SU-DHL-6 (cell line): ENCODE results near the gene VAV3.

Experiments used
- H2AFZ ChIP-seq: fragments of 200-600 bp; sonication (generic); 2 replicates; pipeline ENCODE4 v1.6.1; 2014; ENCODE audit warnings: low read depth, mild to moderate bottlenecking, moderate library complexity, mixed read lengths, antibody characterized with exemption, low read length; ENCODE audit not compliant: severe bottlenecking
- H3F3A ChIP-seq: fragments of 200-600 bp; shearing (Covaris generic); 2 replicates; pipeline ENCODE4 v1.6.0; 2016; ENCODE audit warnings: antibody characterized with exemption, mild to moderate bottlenecking; ENCODE audit not compliant: insufficient read depth
- H3K27ac ChIP-seq: fragments of 200-600 bp; sonication (generic); 2 replicates; pipeline ENCODE4 v1.5.1; 2016; ENCODE audit warnings: low read depth, mild to moderate bottlenecking, low read length, moderate library complexity, mixed read lengths
- H3K27me3 ChIP-seq: fragments of 200-600 bp; sonication (generic), shearing (Covaris generic); 2 replicates; pipeline ENCODE4 v1.6.0; 2014; ENCODE audit warnings: mild to moderate bottlenecking, low read length
- H3K36me3 ChIP-seq: fragments of 200-600 bp; sonication (generic); 2 replicates; pipeline ENCODE4 v1.6.1; 2014; ENCODE audit warnings: mild to moderate bottlenecking, low read length, mixed read lengths
- H3K4me2 ChIP-seq: fragments of 300-600, 200-600 bp; shearing (Covaris generic), sonication (generic); 2 replicates; pipeline ENCODE4 v1.6.0; 2014; ENCODE audit warnings: low read length, low read depth, mild to moderate bottlenecking; ENCODE audit not compliant: poor library complexity, severe bottlenecking
- H3K4me3 ChIP-seq: fragments of 200-600 bp; sonication (generic); 2 replicates; pipeline ENCODE4 v1.5.1; 2014; ENCODE audit warnings: antibody characterized with exemption, low read length, mild to moderate bottlenecking, mixed read lengths; ENCODE audit not compliant: insufficient read depth, poor library complexity, severe bottlenecking
- H3K79me2 ChIP-seq: fragments of 200-600 bp; sonication (generic); 2 replicates; pipeline ENCODE4 v1.6.1; 2014; ENCODE audit warnings: mild to moderate bottlenecking, low read length, moderate library complexity; ENCODE audit not compliant: insufficient read depth
- H3K9ac ChIP-seq: fragments of 200-600 bp; sonication (generic); 2 replicates; pipeline ENCODE4 v1.7.0; 2014; ENCODE audit warnings: mild to moderate bottlenecking, low read length
- H3K9me2 ChIP-seq: fragments of 200-600 bp; sonication (generic); replicated peaks from 2 replicates; pipeline ENCODE4 v1.6.1; 2014; ENCODE audit warnings: low read length; ENCODE audit not compliant: insufficient read depth
- H3K9me3 ChIP-seq: fragments of 200-600 bp; sonication (generic); 2 replicates; pipeline ENCODE4 v1.6.1; 2014; ENCODE audit warnings: low read length, mixed read lengths; ENCODE audit not compliant: insufficient read depth
- H4K20me1 ChIP-seq: fragments of 200-600 bp; sonication (generic); 2 replicates; pipeline ENCODE4 v1.6.1; 2014; ENCODE audit warnings: low read depth, mild to moderate bottlenecking, antibody characterized with exemption, low read length, moderate library complexity, mixed read lengths
- EZH2phosphoT487 ChIP-seq: fragments of 200-600 bp; sonication (generic), shearing (Covaris generic); conservative IDR thresholded peaks from 2 replicates; pipeline ENCODE4 v1.6.1; 2018; ENCODE audit warnings: mild to moderate bottlenecking, antibody characterized with exemption, low read length, moderate library complexity, mixed read lengths
- TF ChIP-seq, protein P1 (sequence below): fragments of 200-600 bp; sonication (generic); IDR thresholded peaks from one replicate; pipeline ENCODE4 v1.5.1; 2017; ENCODE audit warnings: antibody characterized with exemption, mild to moderate bottlenecking, low read length, moderate library complexity; ENCODE audit not compliant: insufficient read depth, poor library complexity, severe bottlenecking

Gene VAV3

DNA sequence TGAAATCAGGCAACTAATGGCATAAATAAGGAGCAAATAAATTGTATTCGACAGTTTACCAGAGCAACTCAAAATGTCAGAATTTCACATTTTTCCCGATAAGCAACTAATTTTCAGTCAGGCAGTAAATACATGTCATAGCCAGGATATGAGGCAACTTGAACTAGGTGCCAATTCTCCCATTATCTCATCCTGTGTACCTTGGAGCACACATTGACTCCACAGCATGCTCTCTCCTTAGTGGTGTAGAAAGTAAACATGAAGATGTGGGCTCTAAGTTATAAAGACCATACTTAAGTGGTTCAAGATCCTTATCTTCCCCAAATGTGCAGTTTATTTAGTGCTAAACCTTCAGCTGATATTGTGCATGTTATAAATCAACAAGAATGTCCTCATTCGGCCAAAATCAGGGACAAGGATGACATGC, 197.8 kb downstream of the VAV3 start:
- H3K79me2 ChIP-seq, result no peaks in the 10 kb centered on the region
- H3F3A ChIP-seq, result no peaks in the 10 kb centered on the region
- TF ChIP-seq, protein P1, sequence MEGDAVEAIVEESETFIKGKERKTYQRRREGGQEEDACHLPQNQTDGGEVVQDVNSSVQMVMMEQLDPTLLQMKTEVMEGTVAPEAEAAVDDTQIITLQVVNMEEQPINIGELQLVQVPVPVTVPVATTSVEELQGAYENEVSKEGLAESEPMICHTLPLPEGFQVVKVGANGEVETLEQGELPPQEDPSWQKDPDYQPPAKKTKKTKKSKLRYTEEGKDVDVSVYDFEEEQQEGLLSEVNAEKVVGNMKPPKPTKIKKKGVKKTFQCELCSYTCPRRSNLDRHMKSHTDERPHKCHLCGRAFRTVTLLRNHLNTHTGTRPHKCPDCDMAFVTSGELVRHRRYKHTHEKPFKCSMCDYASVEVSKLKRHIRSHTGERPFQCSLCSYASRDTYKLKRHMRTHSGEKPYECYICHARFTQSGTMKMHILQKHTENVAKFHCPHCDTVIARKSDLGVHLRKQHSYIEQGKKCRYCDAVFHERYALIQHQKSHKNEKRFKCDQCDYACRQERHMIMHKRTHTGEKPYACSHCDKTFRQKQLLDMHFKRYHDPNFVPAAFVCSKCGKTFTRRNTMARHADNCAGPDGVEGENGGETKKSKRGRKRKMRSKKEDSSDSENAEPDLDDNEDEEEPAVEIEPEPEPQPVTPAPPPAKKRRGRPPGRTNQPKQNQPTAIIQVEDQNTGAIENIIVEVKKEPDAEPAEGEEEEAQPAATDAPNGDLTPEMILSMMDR, result no peak
- no peak for TF ChIP-seq EZH2phosphoT487
- H3K36me3 ChIP-seq, result peaks cover 4% of the 10 kb centered on the region; the same call in 1 of the 2 replicates
- no peak overlapping the region for H3K27ac ChIP-seq
- no peak overlapping the region for H3K9ac ChIP-seq
- H3K27me3 ChIP-seq, result no peaks in the 10 kb centered on the region
- H3K9me2 ChIP-seq, result no peaks in the 10 kb centered on the region
- H3K4me3 ChIP-seq, result no peak overlapping the region
- no peaks in the 10 kb centered on the region for H3K9me3 ChIP-seq
- H3K4me2 ChIP-seq, result no peak overlapping the region
- no peak overlapping the region for H2AFZ ChIP-seq
- no peaks in the 10 kb centered on the region for H4K20me1 ChIP-seq

DNA sequence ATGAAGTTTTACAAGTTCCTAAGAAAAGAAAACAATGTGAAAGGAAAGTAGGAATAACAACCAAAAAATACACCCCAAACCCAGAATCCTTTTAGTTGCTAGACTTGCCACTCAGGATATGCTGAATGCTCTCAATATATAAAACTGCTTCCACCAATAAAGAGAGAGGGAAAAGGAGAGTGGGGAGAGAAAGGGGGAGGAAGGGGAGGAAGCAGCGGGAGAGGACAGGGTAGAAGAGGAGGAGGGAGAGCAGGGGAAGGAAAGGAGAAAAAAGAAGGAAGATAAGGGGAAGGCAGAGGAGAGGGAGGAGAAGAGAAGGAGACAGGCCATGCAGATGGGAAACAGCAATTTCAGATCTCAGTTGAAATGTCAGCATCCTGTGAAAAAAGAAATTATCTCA, 198.4 kb downstream of the VAV3 start:
- Histone ChIP-seq H2AFZ (no peak overlapping the region), H3K9me2 (no peaks in the 10 kb centered on the region), H4K20me1 (no peaks in the 10 kb centered on the region), H3K79me2 (no peaks in the 10 kb centered on the region), H3K4me3 (no peak overlapping the region), H3K36me3 (peaks cover 4% of the 10 kb centered on the region; the same call in 1 of the 2 replicates), H3K9me3 (no peaks in the 10 kb centered on the region), H3K27ac (no peak overlapping the region), H3K4me2 (no peak overlapping the region), H3K9ac (no peak overlapping the region), H3K27me3 (no peaks in the 10 kb centered on the region), H3F3A (no peaks in the 10 kb centered on the region)
- TF ChIP-seq EZH2phosphoT487, result no peak
- TF ChIP-seq, protein P1, result no peak

- Histone ChIP-seq H3K9me3 (no peaks in the 10 kb centered on the region), H3K9me2 (no peaks in the 10 kb centered on the region), H3F3A (no peaks in the 10 kb centered on the region), H3K4me2 (no peak overlapping the region), H4K20me1 (no peaks in the 10 kb centered on the region), H3K4me3 (no peak overlapping the region), H3K27ac (no peak overlapping the region), H3K27me3 (no peaks in the 10 kb centered on the region), H3K79me2 (no peaks in the 10 kb centered on the region), H3K36me3 (peaks cover 6% of the 10 kb centered on the region; the same call in 1 of the 2 replicates), H2AFZ (no peak overlapping the region), H3K9ac (no peak overlapping the region)
- TF ChIP-seq, protein P1, result no peak
- TF ChIP-seq EZH2phosphoT487, result no peak
Measured at GRCh38 chr1:107762751-107763390, 202.1 kb downstream of the VAV3 start.
